GM12875 (cell line): ENCODE measurements around the gene SEMA4D.

Source experiments
- H3K4me3 ChIP-seq: one replicate; pipeline ENCODE4 v1.5.1; 2011; ENCODE audit warnings: low read depth, low read length, control low read depth
- CTCF ChIP-seq: IDR thresholded peaks from 2 replicates; pipeline ENCODE4 v1.5.1; 2011; ENCODE audit warnings: low read depth, mild to moderate bottlenecking, control low read depth, inconsistent platforms, low read length, moderate library complexity, borderline replicate concordance; ENCODE audit not compliant: insufficient read depth

SEMA4D gene

GRCh38 chr9:89438194-89438593 lies 59.7 kb downstream of the SEMA4D start:
- no peak overlapping the region for H3K4me3 ChIP-seq
- TF ChIP-seq CTCF = no peak

GRCh38 chr9:89437772-89438171 lies 60.1 kb downstream of the SEMA4D start:
- H3K4me3 ChIP-seq = no peak overlapping the region
- TF ChIP-seq CTCF = no peak

GRCh38 chr9:89436963-89437625 lies 60.8 kb downstream of the SEMA4D start:
- H3K4me3 ChIP-seq = no peak overlapping the region
- no peak for TF ChIP-seq CTCF

GRCh38 chr9:89436326-89436725 lies 61.6 kb downstream of the SEMA4D start:
- no peak overlapping the region for H3K4me3 ChIP-seq
- no peak for TF ChIP-seq CTCF

GRCh38 chr9:89435071-89435823 lies 62.7 kb downstream of the SEMA4D start:
- no peak overlapping the region for H3K4me3 ChIP-seq
- no peak for TF ChIP-seq CTCF

GRCh38 chr9:89434636-89435035 lies 63.3 kb downstream of the SEMA4D start:
- H3K4me3 ChIP-seq = no peak overlapping the region
- no peak for TF ChIP-seq CTCF

- TF ChIP-seq CTCF = no peak
- H3K4me3 ChIP-seq = no peak overlapping the region
Measured at GRCh38 chr9:89433826-89434225, 64.1 kb downstream of the SEMA4D start.
